AG08395 (cell line): ENCODE data around the gene DALRD3.

Experiments used
- DNase-seq: peaks from one replicate; pipeline ENCODE4 v3.0.0; 2012; ENCODE audit warnings: mixed read lengths, low spot score

Gene DALRD3

DNA sequence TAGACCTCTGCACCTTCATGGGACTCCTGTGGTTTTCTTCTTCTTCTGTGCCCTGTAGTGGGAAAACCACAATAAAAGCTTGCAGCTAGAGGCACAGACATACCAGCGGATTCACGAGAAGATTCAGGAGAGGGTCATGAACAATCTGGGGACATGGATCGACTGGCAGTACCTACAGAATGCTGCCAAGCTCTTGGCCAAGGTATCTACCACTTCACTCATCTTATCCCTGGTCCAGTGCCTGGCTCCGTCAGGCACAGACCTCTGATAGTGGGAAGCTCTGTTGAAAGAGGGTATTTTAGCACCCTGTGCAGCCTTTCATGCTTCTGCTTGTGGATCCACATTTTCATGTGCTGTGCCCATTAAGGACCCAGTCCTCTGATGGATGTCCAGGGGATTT, 38.1 kb downstream of the DALRD3 start:
- no peak for DNase-seq

GRCh38 chr3:48979451-48979850, 38.9 kb downstream of the DALRD3 start:
- DNase-seq: no peak

DNA sequence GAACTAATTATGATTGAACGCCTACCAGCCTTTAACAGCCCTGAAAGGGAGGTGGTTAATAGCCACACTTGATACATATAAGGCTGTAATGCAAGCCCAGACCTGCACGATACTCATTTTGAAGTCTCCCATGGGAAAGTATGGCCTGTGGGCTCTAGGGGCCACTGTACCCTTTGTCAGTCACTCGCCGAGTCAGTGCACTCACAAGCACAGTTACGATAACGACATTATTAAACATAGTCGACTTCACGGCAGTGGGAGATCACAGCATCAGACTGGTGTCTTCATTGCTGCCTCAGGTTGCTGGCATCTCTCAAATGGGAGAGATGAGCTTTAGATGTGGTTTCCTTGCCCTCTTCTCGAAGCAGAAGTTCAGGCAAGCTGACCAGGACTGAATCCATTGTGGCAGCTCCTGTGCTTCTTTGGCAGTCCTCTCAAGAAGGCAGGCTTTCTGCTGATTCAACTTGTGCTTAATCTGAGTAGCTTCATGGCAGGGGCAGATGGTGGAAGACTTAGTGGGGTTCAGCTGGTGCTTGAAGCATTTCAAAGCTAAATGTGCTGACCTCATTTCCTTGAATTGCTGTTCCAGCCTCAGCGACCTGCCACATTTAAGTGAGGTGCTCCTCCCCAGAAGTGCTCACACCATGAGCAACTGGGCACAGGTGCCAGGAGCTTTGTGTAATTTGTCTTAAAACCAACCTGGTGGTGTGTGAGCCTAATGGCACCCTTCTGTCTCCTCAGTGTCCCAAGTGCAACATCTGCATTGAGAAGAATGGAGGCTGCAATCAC, 44.1 kb downstream of the DALRD3 start:
- DNase-seq: no peak

DNA sequence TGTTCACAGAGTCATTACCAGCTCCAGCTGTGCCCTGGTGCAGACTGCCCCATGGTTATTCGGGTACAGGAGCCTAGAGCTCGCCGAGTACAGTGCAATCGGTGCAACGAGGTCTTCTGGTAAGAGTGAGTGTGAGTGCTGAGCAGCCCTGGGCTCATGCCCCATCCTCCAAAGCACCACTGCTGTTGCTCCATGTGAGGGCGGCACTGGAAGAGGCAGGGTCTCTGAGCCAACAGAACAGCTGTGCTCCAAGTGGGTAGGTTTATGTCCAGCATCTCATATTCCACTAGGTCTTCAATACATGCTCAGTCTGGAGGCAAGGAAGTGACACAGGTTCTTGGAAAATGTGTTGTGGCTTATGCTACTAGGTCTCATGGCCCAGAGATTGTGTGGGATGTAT, 47.8 kb downstream of the DALRD3 start:
- DNase-seq: no peak

DNA sequence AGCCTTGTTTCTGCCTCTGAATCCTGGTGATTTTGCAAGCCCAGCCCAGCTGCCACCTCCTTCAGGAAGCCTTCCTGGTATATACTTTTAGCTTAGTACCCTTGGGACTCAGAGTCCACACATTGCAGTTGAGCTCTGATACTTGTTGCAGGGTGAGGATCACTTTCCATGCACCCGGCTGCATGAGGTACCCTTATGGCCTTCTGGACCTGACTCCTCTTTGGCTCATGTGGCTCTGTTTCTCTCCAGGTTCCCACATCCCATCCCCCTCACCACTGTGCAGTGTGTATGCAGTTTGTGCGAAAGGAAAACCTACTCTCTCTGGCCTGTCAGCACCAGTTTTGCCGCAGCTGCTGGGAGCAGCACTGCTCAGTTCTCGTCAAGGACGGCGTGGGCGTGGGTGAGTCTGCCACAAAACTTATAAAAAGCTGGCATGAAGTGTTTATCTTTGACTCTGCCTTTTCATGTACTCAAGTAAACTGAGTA, 51.5 kb downstream of the DALRD3 start:
- no peak for DNase-seq

DNA sequence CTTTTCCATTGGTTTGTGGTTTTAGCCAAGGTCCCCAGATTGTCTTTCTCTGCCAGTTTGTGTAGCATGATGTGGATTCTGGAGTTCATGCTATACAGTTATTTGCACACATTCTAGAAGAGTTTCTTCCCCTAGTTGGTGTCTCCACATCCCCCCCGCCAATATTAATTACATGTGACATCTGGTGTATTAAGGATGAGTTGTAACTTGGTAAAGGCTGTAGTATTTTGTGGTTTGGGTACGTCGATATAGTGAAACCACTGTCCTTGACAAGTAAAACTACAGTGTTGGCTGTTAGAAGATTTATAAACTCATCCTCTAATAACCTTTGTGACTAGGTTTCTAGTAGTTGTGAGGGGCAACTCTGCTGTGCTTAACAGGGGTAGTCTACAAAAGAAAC, 52.0 kb downstream of the DALRD3 start:
- DNase-seq: no peak
